ENCODE data around the gene FLAD1.
A peak's percentile ranks its signal among the peaks of the same experiment; 100 is the strongest.
"Not testable (repeated sequence)": the region's sequence is repeated elsewhere in the genome, so short reads cannot be mapped to it uniquely, and the experiment has no call there.

The FLAD1 gene

DNA sequence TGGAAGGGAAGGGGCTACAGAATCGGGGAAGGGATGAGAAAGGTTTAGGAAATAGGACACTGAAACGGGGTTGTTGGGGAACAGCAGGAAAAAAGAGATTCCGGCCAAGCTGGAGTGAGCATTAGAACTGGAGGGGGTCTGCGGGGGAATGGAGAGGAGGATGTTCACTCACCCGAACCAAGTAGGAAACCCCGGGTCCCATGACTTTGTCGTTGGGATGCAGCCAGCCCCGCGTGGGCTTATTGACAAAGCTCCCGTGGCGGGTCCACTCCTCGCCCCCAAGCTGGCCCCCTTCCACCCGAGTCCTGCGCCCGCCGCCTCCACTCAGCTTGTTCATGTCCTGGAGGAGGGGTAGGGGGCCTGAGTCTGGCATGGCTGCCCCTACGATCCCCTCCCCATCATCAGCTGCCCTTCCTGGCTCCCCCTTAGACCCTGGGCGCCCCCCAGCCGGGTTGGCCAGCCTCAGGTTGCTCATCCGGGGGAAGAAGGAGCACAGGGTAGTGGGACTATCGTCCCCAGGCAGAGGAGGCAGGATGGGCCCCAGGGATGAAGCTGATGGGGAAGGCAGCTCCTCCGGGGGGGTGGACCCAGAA is 13.2 kb upstream of the FLAD1 start:
- no peak for DNase-seq

DNA sequence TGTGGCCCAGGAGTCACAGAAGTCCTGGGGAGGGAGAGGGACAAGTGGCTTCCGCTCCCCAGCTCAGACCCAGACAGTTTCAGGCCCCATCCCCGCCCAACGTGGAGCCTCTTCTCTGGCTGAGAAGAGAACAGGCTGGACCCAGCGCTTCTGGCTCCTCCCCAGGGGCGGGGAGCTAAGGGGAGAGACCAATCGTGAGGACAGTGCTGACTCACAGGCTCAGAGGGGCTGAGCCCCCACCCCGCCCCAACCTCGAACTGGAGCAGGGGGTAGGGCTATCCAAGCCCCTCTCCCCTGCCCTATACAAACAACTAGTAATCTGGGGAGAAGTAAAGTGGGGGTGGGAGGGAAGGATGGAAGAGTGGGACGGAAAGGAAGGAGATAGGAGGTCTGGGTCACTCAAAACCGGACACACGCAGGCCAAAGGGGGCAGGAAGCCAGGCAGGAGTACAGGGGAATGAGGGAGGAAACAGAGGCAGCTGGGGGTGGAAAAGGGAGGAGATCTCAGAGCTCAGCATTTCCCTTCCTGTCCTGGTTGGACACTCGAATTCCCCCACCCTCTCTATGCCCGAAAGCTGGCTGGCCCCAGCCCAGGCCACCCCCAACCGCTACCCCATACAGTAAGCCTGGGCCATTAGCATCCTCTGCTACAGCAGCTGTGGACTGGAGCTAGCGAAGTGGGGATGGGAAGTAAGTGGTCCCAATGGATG is 12.4 kb upstream of the FLAD1 start, which contains the start of gene SHC1:
Gene SHC1, minus strand, starts transcription at position 117 of the 710 bp plus-strand sequence. CDS start 221 bp downstream, outside the sequence.
- DNase-seq = peak; percentile 29 to 35

DNA sequence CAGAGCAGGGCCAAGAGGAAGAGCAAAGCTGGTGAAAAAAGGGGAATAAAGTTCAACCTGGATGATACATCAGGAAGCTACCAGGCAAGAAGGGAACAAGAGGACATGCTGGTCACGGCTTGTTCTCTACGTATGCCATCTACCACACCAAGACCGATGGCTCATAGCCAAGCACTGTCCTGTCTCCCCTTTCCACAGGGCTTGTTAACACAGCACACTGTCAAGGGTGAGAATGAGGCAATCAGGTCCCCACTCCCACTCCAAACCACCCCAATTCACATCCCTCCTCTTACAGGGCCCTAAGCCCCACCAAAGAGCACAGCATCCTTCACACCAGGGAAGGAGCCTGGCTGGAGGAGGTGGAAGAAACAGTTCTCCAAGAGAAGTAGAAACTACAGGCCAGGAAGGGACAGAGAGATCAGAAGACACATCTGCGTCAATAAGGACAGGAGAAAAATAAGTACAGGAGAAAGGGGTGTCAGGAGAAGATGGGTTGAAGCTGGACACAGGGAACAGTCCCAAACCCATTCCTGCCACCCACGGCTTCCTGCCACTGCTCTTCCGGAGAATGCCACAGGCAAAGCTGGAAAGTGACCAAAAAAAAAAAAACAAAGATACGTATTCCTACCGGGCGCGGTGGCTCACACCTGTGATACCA is 11.7 kb upstream of the FLAD1 start:
- DNase-seq = no peak

DNA sequence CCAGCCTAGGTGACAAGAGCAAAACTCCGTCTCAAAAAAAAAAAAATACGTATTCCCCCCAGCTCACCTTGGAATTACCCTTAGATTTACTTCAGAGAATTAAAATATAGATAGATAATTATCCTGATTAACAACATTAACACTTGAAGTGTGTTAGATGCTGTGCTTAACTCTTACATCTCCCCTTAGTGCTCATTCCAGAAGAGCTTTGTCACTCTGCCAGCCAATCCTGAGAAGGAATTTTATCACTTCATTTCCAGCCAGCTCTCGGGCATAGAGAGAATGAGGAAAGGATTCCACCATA is 11.0 kb upstream of the FLAD1 start:
- no peak for DNase-seq

DNA sequence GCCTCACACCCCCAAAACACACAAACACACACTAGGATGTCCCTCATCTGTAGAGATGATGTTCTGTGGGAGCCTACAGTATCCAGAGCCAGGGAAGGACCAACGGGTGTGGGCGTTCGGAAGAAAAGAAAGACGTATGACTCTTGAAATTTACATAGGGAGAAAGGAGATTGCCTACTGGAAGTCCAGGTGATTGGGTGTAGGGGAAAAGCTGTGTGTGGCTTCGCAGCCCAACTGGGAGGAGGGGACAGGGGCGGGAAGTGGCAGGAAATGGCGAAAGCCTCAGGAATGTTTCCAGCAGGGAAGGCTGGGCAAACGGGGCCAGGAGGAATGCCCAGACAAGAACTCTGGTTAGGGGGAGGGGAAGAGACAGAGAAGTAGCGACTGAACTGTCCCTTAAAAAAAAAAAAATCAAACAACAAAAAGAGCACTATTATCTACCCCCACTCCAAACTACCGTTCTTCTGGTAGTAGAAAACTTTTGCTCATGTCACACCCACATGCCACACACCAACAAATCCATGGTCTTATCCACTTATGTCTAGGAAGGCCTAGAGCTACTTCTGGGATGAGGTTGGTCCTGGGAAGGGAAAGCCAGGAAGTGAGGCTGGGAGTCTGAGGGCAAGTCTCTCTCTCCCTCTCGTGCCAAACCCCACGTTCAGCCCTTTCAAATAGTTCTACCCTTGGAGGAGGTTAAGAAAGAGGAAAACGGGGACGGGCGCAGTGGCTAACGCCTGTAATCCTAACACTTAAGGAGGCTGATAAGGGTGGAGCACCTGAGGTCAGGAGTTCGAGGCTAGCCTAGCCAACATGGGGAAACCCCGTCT is 10.4 kb upstream of the FLAD1 start:
- DNase-seq = no peak

DNA sequence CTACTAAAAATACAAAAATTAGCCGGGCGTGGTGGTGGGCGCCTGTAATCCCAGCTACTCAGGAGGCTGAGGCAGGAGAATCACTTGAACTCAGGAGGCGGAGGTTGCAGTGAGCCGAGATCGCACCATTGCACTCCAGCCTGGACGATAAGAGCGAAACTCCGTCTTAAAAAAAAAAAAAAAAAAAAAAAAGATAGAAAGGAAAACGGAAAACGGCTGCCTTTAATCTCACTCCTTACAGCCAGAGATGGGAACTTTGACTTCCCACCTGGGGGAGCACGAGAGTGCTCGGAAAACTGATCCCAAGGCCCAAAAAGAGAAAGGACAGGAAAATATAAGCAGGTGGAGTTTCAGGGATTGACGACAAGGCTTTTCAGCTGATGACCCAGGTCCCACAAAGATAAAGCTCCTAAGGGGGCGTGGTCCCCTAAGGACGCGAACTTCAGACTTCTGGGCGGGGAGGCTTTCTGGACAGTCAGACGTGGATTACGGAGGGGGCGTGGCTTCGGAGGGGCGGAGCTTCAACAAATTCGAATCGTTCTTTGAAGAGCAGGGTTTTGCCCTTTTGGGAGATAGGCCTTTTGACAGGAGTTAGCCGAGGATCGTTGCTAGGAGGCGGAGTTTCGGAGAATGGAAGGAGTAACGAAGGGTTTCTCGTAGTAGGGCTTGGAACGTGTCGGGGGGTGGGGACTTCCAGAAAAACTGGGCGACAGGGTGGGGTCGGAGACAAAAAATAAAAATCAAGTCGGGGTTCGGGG is 9.6 kb upstream of the FLAD1 start:
- DNase-seq = peak; percentile 88 to 94

DNA sequence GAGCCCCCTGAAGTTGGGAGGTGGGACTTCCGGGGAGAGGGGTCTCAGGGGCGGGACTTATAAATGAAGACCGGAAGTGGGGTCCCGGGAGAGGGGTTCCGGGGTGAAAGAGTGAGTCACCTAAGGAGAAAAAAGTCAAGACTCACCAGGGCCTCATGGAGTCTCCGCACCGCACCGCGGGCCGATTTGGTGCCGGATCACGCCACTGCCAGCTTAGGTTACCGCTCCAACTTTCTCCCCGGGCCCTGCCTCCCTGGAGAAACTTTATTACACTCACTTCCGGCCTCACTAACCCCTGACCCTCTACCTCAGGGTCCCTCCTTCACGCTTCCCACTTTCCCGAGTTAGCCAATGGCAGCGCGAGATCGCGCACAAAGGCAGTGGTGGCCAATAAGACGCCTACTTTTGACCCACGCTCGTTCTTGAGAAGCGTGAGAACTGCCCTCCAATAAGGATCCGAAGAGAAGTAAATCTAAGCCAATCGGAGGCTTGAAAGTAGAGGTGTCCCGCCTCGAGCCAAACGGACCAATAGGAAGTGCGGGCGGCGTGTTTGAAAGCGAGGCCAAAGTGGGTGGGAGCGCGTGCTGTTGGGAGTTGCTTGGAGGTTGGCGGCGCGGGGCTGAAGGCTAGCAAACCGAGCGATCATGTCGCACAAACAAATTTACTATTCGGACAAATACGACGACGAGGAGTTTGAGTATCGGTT is 8.9 kb upstream of the FLAD1 start, which contains the start of gene CKS1B:
Gene CKS1B, plus strand, starts transcription at position 580 of the 706 bp plus-strand sequence. Its CDS starts 65 bp downstream, at position 645.
- peak; percentile 95 to 97 for DNase-seq

DNA sequence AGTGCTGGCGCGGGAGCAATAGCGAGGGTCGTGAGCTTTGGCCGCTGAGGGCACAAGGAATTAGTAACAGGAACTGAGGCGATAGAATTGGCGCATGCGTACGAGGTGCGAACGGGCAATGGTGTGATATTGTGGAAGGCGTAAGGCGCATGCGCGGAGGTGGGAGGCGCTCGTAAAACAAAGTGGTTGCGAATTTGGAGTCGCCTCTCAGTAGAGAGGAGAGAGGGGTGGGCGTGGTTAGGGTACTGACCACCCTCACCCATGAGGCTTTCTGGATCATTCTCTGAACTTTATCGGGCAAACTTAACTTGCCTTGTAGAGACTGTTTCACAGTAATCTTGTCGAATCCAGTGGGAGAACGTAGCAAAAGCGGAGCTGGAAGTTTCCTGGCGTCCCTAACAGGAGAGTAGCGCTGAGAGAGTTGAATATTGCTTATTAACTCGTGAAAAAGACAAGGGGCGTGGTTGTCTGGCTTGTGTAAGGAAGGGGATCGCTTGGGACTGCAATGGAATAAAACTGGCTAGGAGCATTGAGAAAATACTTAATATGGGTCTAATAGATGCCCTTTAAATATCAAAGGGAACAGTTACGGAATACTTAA is 8.2 kb upstream of the FLAD1 start:
- DNase-seq = peak; percentile 92 to 97

DNA sequence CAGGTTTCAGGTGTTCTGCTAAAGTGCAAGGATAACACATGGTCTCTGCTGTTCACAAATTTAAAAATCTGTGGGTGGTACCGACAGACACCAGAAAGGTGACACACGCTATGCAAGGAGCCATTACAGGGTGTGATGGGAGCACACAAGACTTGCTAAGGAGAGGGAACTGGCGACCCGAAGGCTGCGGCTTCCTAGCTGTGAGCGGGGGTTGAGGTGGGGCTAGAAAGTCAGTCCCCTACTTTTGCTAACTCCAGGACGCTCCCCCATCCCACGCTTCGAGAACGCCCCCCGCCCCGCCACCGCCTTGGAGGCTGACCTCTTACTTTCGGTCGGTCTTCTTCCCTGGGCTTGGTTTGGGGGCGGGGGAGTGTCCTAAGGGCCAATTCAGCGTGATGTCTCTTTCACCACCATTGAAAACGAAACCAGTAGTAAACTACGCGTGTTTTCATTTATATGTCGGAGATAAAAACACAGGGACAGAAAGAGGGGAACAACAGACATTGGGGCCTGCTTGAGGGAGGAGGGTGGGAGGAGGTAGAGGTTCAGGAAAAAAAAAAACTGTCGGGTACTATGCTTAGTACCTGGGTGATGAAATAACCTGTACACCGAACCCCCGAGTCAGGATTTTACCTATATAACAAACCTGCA is 7.6 kb upstream of the FLAD1 start:
- DNase-seq = peak; percentile 41 to 59

DNA sequence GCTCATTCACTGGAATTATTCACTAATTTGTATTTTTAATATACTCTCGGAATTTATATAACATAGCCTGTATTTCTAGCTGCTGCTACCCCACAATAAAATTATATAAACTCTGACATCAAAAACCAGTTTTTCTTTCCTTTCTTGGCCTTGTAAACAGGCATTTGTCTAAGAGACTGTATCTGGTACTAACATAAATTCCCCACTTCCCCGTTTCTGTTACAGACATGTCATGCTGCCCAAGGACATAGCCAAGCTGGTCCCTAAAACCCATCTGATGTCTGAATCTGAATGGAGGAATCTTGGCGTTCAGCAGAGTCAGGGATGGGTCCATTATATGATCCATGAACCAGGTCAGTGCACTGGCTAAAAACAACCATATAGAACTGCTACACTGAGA is 5.4 kb upstream of the FLAD1 start:
- not testable (repeated sequence) for DNase-seq

DNA sequence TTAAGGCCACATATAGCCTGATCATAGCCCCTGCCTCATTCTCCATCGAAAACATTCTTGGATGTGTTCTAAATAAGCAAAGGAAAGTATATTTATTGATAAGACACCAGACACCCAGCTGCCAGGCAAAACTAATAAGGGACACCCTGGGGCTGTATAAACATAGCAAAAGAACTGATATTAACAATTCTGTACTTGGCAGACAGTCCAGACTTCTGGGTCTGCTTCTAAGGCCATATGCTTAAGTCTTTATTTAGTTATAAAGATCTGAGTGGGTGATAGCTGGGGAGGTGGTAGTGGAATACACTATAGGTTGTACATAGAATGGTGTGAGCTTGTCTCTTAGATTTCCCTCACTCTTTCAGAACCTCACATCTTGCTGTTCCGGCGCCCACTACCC is 4.8 kb upstream of the FLAD1 start:
- no peak for DNase-seq

DNA sequence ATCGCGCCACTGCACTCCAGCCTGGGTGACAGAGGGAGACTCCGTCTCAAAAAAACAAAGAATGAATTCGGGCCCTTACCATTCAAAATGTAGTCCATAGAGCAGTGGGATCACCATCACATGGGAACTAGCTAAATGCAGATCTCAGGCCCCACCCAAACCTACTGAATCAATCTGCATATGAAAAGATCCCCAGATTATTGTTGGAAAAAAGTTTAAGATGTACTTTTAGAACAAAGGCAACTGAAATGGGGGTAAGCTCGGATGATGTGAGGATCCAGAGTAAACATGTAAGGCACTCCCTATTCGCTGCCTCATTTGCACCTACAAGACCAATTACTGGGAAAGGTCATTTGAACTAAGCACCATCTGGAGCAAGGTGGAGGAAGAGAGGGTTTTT is 803 bp upstream of the FLAD1 start:
- no peak for DNase-seq

DNA sequence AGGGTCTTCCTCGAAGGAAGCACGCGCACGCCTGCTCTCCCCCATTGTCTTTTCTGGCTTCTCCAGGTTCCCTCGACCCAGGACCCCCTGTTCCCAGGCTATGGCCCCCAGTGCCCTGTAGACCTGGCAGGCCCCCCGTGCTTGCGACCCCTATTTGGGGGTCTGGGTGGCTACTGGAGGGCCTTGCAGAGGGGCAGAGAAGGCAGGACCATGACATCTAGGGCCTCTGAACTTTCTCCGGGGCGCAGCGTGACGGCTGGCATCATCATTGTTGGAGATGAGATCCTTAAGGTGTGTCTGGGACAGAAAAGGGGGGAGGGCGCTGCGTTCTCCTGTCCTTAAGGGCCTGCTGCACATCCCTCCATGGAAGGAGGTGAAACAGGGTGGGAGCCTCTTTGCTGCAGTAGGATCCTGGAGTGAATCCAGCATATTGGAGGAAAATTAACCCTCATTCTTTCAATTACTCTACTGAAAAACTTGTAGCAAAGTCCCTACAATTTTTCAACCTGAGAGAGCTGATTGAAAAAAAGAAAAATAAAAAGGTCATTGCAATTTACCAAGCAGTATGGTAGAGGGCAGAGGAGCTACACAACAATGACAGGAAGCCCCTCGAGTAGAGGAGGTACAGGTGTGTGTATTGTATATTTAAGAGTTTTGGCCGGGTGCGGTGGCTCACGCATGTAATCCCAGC is 777 bp downstream of the FLAD1 start:
- no peak for DNase-seq

DNA sequence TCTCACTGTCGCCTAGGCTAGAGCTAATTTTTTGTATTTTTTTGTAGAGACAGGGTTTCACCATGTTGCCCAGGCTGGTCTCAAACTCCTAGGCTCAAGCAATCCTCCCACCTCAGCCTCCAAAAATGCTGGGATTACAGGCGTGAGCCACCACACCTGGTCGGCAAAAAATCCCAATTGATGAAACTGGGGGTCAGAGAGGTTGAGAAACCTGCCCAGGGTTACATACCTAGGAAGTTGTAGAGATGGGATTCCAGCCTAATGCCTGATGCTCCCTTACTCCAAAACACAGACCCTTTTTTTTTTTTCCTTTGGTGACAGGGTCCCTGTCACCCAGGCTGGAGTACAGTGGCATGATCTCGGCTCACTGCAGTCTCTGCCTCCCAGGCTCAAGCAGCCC is 3.6 kb downstream of the FLAD1 start:
- DNase-seq = not testable (repeated sequence)

DNA sequence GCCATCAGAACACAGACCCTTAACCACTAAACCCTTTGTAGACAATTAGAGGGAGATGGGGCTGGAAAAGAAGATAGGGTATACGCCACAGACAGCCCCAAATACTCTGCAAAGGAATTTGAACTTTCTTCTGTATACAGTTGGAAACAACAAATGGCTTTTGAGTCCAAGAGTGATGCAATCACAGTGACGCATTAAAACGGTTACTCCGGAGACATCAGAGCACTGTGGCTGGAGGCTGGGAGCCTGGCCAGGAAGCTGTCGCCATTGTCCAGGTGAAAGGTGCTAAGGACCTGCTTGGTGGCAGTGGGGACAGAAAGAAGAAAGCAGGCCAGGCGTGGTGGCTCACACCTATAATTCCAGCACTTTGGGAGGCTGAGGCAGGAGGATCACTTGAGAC is 4.2 kb downstream of the FLAD1 start:
- no peak for DNase-seq

DNA sequence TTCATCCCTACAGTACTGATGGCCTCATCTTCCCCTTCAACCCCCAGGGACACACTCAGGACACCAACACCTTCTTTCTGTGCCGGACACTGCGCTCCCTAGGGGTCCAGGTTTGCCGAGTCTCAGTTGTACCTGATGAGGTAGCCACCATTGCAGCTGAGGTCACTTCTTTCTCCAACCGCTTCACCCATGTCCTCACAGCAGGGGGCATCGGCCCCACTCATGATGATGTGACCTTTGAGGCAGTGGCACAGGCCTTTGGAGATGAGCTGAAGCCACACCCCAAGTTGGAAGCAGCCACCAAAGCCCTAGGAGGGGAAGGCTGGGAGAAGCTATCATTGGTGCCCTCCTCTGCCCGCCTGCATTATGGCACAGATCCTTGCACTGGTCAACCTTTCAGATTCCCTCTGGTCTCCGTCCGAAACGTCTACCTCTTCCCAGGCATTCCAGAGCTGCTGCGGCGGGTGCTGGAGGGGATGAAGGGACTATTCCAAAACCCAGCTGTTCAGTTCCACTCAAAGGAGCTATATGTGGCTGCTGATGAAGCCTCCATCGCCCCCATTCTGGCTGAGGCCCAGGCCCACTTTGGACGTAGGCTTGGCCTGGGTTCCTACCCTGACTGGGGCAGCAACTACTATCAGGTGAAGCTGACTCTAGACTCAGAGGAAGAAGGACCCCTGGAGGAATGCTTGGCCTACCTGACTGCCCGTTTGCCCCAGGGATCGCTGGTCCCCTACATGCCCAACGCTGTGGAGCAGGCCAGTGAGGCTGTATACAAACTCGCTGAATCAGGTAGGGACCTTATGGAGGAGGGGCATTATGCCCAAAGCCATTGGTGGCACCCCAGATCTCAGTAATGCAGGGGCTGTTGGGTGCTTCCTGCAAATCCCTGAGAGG is 5.2 kb downstream of the FLAD1 start:
- DNase-seq = no peak

DNA sequence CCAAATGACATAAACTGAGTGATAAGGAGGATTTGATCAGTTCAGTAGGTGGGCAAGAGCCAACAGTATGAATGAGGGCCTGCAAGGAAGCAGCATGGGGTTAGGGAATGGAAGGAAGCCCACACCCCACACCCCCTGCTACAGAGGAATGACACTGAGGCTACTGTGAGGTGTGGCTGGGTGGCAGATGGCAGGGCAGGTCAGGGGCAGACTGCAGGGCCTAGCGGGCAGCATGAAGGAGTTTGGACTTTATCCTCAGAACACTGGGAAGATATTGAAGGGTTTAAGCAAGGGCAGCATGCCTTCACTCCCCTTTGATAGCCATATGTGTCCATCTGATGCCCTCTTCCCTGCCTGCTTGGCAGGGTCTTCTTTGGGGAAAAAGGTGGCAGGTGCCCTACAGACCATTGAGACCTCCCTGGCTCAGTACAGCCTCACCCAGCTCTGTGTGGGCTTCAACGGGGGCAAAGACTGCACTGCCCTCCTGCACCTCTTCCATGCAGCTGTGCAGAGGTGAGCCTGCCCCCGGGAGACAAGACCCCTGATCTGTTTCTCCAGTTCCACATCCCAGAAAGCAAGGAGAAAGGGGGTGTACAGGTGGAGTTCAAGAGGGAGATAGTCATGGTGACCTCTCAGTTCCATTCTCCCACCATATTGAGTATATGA is 6.2 kb downstream of the FLAD1 start:
- DNase-seq = no peak

DNA sequence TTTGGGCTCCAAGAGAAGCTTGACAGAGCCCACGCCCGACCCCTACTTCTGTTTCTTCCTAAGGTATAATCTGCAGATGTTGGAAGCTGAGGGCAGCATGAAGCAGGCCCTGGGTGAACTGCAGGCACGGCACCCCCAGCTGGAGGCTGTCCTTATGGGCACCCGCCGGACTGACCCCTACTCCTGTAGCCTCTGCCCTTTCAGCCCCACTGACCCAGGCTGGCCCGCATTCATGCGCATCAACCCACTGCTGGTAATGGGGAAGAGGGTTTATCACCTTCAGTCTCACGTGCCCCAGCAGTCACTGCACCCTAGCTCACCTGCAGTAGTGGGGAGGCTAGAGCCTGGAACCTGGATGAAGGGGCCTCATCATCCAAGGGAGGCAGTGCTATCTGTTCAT is 7.1 kb downstream of the FLAD1 start:
- DNase-seq = no peak

All from activated CD4-positive, alpha-beta T cell treated with anti-CD3 and anti-CD28 coated beads for 4 hours (primary cell).